ENCODE measurements around the gene EBF4.

Gene EBF4

DNA sequence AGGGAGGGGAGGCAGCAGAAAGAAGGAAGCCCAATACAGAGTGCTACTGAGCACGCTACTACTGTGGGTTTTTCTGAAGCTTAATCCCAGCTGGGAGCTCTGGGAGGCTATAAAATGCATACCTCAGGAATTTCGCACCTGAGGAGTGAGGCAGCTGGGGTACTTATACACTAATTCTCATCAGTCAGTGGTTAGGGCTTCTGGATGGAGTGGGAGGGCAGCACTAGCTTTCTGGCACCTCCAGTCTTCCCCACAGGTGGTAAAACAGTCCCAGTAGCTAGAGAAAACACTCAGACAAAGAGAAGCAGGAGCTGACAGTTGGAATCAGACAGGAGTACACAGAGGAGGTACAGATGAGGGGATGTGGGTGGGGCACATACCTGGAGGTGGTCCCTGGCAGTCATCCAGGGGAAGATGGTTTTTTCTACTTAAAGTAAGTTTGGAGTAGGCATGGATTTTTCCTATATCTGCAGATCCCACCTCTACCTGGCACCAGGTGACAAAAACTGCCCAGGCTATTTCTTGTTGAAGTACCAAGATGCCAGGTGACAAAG lies 70.1 kb downstream of the EBF4 start:
- TF ChIP-seq EZH2phosphoT487 (conservative IDR thresholded peaks at IDR 0.05; ENCODE audit: low read length), result no peak
- TF ChIP-seq, protein P1, sequence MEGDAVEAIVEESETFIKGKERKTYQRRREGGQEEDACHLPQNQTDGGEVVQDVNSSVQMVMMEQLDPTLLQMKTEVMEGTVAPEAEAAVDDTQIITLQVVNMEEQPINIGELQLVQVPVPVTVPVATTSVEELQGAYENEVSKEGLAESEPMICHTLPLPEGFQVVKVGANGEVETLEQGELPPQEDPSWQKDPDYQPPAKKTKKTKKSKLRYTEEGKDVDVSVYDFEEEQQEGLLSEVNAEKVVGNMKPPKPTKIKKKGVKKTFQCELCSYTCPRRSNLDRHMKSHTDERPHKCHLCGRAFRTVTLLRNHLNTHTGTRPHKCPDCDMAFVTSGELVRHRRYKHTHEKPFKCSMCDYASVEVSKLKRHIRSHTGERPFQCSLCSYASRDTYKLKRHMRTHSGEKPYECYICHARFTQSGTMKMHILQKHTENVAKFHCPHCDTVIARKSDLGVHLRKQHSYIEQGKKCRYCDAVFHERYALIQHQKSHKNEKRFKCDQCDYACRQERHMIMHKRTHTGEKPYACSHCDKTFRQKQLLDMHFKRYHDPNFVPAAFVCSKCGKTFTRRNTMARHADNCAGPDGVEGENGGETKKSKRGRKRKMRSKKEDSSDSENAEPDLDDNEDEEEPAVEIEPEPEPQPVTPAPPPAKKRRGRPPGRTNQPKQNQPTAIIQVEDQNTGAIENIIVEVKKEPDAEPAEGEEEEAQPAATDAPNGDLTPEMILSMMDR (IDR thresholded peaks at IDR 0.05; ENCODE audit: insufficient read depth, low read length, poor library complexity, severe bottlenecking), result no peak
- Histone ChIP-seq H3K27me3 (ENCODE audit: low read length) (peaks cover 1% of the 10 kb centered on the region; the same call in 1 of the 2 replicates), H3K79me2 (ENCODE audit: insufficient read depth, low read length) (no peaks in the 10 kb centered on the region), H3K36me3 (ENCODE audit: low read length) (no peaks in the 10 kb centered on the region), H3K9ac (ENCODE audit: low read length) (no peak overlapping the region), H2AFZ (ENCODE audit: low read depth, low read length, severe bottlenecking) (no peak overlapping the region), H3K4me2 (ENCODE audit: low read depth, low read length, poor library complexity, severe bottlenecking) (no peak overlapping the region), H3K4me3 (ENCODE audit: insufficient read depth, low read length, poor library complexity, severe bottlenecking) (no peak overlapping the region), H3F3A (ENCODE audit: insufficient read depth) (no peaks in the 10 kb centered on the region), H3K9me2 (replicated peaks; ENCODE audit: insufficient read depth, low read length) (no peaks in the 10 kb centered on the region), H4K20me1 (ENCODE audit: low read depth, low read length) (no peaks in the 10 kb centered on the region), H3K9me3 (ENCODE audit: insufficient read depth, low read length) (no peaks in the 10 kb centered on the region), H3K27ac (ENCODE audit: low read depth, low read length) (no peak overlapping the region)

DNA sequence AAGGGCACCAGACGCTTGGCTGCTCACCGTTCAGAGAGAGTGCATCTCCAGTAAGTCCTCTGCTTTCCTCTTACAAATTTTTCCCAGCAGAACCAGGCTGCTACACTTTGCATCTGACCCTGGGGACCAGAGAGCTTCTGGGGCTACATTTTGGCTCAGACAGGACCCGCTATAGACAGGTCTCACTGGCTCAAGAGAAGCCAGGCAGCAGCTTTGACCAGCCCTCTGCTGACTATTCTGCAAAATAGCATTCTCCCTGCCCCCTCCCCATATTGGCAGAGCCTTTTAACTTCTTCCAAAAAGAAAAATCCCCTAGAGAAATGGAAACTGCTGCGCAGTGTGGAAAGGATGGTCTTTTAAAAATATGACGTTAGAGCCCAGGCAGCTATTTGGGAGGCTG lies 70.6 kb downstream of the EBF4 start:
- H4K20me1 ChIP-seq (ENCODE audit: low read depth, low read length), result no peaks in the 10 kb centered on the region
- TF ChIP-seq EZH2phosphoT487 (conservative IDR thresholded peaks at IDR 0.05; ENCODE audit: low read length), result no peak
- TF ChIP-seq, protein P1 (IDR thresholded peaks at IDR 0.05; ENCODE audit: insufficient read depth, low read length, poor library complexity, severe bottlenecking), result no peak
- H3K9me2 ChIP-seq (replicated peaks; ENCODE audit: insufficient read depth, low read length), result no peaks in the 10 kb centered on the region
- H3K9ac ChIP-seq (ENCODE audit: low read length), result no peak overlapping the region
- H3F3A ChIP-seq (ENCODE audit: insufficient read depth), result no peaks in the 10 kb centered on the region
- no peak overlapping the region for H3K4me3 ChIP-seq (ENCODE audit: insufficient read depth, low read length, poor library complexity, severe bottlenecking)
- no peaks in the 10 kb centered on the region for H3K79me2 ChIP-seq (ENCODE audit: insufficient read depth, low read length)
- H3K9me3 ChIP-seq (ENCODE audit: insufficient read depth, low read length), result no peaks in the 10 kb centered on the region
- no peaks in the 10 kb centered on the region for H3K36me3 ChIP-seq (ENCODE audit: low read length)
- no peak overlapping the region for H3K4me2 ChIP-seq (ENCODE audit: low read depth, low read length, poor library complexity, severe bottlenecking)
- peaks cover 3% of the 10 kb centered on the region; the same call in 1 of the 2 replicates for H3K27me3 ChIP-seq (ENCODE audit: low read length)
- no peak overlapping the region for H2AFZ ChIP-seq (ENCODE audit: low read depth, low read length, severe bottlenecking)
- no peak overlapping the region for H3K27ac ChIP-seq (ENCODE audit: low read depth, low read length)

DNA sequence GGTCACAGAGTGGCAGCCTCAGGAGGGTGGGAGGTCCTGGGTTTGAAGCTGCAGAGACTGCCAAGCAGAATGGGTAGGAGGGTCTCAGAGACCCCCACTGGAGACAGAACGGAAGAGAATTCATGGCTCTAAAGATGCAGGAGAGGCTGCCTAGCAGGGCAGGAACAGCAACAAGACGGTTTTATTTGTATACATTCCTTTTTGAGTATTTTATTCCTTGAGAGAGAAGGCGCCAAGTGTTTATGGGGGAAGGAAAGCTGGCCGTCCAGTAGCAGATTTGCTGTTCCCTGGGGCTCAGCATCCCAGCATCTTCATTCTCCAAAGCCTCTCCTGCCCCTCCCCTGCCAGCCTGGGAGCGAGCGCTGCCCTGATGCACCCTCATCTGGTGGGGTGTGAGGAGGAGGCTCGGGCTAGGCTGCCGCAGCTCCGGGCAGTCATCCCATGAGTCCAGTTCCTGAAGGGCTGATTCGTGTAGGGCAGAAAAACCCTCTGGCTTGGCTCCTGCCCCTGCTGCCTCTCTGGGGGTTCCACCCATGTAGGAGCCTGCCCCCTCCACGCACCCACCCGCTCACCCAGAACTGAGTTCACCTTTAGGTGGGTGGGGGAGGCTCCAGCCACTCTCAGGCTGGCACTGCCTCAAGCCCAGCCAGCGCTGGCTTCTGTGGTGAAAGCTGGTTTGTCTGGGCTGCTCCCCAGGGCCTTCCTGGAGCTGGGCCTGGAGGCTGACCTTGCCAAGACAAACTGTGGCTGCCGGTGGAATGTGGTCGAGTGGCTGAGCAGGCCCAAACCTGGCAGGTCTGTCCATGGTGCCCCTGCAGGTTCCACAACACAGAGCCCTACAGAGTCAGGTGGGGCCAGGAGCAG lies 75.4 kb downstream of the EBF4 start:
- H3K4me3 ChIP-seq (ENCODE audit: insufficient read depth, low read length, poor library complexity, severe bottlenecking), result no peak overlapping the region
- no peak overlapping the region for H3K4me2 ChIP-seq (ENCODE audit: low read depth, low read length, poor library complexity, severe bottlenecking)
- H3K79me2 ChIP-seq (ENCODE audit: insufficient read depth, low read length), result no peaks in the 10 kb centered on the region
- H3K27me3 ChIP-seq (ENCODE audit: low read length), result peaks cover 3% of the 10 kb centered on the region; the same call in 1 of the 2 replicates
- H2AFZ ChIP-seq (ENCODE audit: low read depth, low read length, severe bottlenecking), result no peak overlapping the region
- H3K36me3 ChIP-seq (ENCODE audit: low read length), result no peaks in the 10 kb centered on the region
- no peaks in the 10 kb centered on the region for H4K20me1 ChIP-seq (ENCODE audit: low read depth, low read length)
- H3K9me3 ChIP-seq (ENCODE audit: insufficient read depth, low read length), result no peaks in the 10 kb centered on the region
- TF ChIP-seq, protein P1 (IDR thresholded peaks at IDR 0.05; ENCODE audit: insufficient read depth, low read length, poor library complexity, severe bottlenecking), result no peak
- no peak for TF ChIP-seq EZH2phosphoT487 (conservative IDR thresholded peaks at IDR 0.05; ENCODE audit: low read length)
- H3K9me2 ChIP-seq (replicated peaks; ENCODE audit: insufficient read depth, low read length), result no peaks in the 10 kb centered on the region
- H3F3A ChIP-seq (ENCODE audit: insufficient read depth), result no peaks in the 10 kb centered on the region
- H3K9ac ChIP-seq (ENCODE audit: low read length), result no peak overlapping the region
- H3K27ac ChIP-seq (ENCODE audit: low read depth, low read length), result no peak overlapping the region

Measured in SU-DHL-6 (cell line).